ENCODE data around the gene ADGRF4.
A peak's percentile ranks its signal among the peaks of the same experiment; 100 is the strongest.

Gene ADGRF4

DNA sequence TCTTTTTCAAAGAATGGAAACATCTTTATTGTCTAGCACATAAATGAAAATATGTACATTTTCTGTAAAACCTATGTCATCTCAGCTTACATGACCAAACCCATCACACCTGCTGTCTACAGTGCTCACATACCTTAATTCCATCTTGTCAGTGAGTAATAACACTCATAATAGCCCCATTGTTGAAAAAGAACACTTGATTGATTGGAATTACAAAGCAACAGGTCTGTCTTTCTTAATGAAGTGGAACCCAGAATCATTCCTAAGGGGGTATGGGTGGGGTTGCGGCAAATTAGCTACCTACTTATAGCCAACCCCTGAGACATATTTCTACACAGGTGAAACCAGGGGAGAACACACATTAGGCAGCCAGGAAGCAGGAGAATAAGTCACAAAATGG lies 20.2 kb downstream of the ADGRF4 start:
- no peaks in the 10 kb centered on the region for H3K36me3 Mint-ChIP-seq (ENCODE audit: low read depth)

DNA sequence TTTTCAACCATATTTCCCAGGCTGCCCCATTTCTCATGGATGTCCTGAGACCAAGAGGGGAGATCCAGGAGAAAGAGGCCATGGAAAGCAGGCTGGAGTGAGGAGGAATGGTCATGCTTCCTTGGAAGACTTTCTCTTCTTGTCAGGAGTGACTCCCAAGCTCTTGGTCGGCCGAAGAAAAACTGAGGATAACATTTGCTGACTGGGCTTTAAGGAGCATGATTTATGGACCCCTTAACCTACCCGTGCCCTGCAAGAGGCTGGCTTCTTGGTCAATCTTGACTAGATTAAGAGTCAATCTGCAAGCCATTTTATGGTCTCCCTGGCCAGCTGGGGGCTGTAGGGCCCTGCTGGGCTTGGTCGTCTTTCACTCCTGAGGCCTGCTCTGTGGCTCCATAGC lies 22.8 kb downstream of the ADGRF4 start:
- Mint-ChIP-seq H3K27ac (no peak overlapping the region), H3K9me3 (peaks cover 5% of the 10 kb centered on the region), H3K4me1 (peaks cover 12% of the 10 kb centered on the region), H3K4me3 (no peak overlapping the region), H3K27me3 (ENCODE audit: low read depth) (peaks cover 4% of the 10 kb centered on the region), H3K36me3 (ENCODE audit: low read depth) (no peaks in the 10 kb centered on the region)
- no peak for TF ChIP-seq CTCF (IDR thresholded peaks at IDR 0.05; ENCODE audit: unreplicated experiment in 3 of 3)

More for the DNA sequence above, 20.2 kb downstream of the ADGRF4 start:
- H3K27me3 Mint-ChIP-seq (ENCODE audit: low read depth) = peaks cover 4% of the 10 kb centered on the region
- peaks cover 12% of the 10 kb centered on the region for H3K4me1 Mint-ChIP-seq
- H3K27ac Mint-ChIP-seq = no peak overlapping the region
- H3K4me3 Mint-ChIP-seq = no peak overlapping the region
- H3K9me3 Mint-ChIP-seq = no peaks in the 10 kb centered on the region
- TF ChIP-seq CTCF (IDR thresholded peaks at IDR 0.05; ENCODE audit: unreplicated experiment in 3 of 3) = no peak

DNA sequence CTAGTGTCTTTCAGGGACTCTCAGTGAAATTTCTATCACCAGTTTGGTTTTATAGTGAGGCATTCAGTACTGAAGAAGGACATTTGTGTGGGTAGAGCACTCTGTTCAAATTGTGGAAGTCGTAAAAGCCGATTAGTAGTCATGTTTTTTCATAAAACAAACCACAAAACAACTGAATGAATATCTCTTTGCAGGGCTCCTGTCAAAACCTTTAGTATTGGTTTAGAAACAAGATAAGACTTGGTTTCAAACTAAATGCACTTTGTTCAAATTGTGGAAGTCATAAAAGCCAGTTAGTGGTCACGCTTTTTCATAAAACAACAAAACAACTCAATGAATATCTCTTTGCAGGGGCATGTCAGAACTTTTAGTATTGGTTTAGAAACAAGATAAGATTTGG lies 23.8 kb downstream of the ADGRF4 start:
- Mint-ChIP-seq H3K4me1 (peaks cover 12% of the 10 kb centered on the region), H3K36me3 (ENCODE audit: low read depth) (peaks cover 3% of the 10 kb centered on the region), H3K9me3 (peaks cover 7% of the 10 kb centered on the region), H3K4me3 (no peak overlapping the region), H3K27me3 (ENCODE audit: low read depth) (no peaks in the 10 kb centered on the region), H3K27ac (peak overlapping the region; percentile 9 to 15 (median 12))
- TF ChIP-seq CTCF (IDR thresholded peaks at IDR 0.05; ENCODE audit: unreplicated experiment in 3 of 3) = no peak

GRCh38 chr6:47724300-47724699 lies 25.9 kb downstream of the ADGRF4 start:
- TF ChIP-seq CTCF (IDR thresholded peaks at IDR 0.05; ENCODE audit: unreplicated experiment in 3 of 3) = no peak
- Mint-ChIP-seq H3K27me3 (ENCODE audit: low read depth) (no peaks in the 10 kb centered on the region), H3K27ac (no peak overlapping the region), H3K36me3 (ENCODE audit: low read depth) (peaks cover 3% of the 10 kb centered on the region), H3K4me3 (no peak overlapping the region), H3K9me3 (peaks cover 11% of the 10 kb centered on the region), H3K4me1 (peaks cover 12% of the 10 kb centered on the region)

DNA sequence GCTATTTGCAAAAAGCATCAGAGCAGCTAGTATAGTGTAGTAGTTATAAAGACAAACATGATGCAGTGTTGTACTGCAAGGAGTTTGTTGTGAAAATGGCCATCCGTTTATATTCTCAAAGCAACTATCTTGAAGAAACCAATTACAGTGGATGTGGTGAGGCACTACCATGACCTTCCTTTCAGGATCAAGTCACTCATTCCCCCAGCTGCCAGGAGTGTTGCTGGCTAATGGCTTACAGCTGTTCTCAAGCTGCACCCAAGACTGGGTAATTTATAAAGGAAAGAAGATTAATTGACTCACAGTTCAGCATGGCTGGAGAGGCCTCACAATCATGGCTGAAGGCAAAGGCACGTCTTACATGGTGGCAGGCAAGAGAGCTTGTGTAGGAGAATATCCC lies 29.0 kb downstream of the ADGRF4 start:
- no peaks in the 10 kb centered on the region for H3K27me3 Mint-ChIP-seq (ENCODE audit: low read depth)
- H3K36me3 Mint-ChIP-seq (ENCODE audit: low read depth) = peaks cover 3% of the 10 kb centered on the region
- no peak overlapping the region for H3K4me3 Mint-ChIP-seq
- peaks cover 9% of the 10 kb centered on the region for H3K4me1 Mint-ChIP-seq
- H3K27ac Mint-ChIP-seq = no peak overlapping the region
- no peak for TF ChIP-seq CTCF (IDR thresholded peaks at IDR 0.05; ENCODE audit: unreplicated experiment in 3 of 3)
- peaks cover 11% of the 10 kb centered on the region for H3K9me3 Mint-ChIP-seq

- H3K27ac Mint-ChIP-seq = no peak overlapping the region
- H3K36me3 Mint-ChIP-seq (ENCODE audit: low read depth) = peaks cover 3% of the 10 kb centered on the region
- no peaks in the 10 kb centered on the region for H3K27me3 Mint-ChIP-seq (ENCODE audit: low read depth)
- no peak overlapping the region for H3K4me3 Mint-ChIP-seq
- H3K9me3 Mint-ChIP-seq = peaks cover 11% of the 10 kb centered on the region
- no peak for TF ChIP-seq CTCF (IDR thresholded peaks at IDR 0.05; ENCODE audit: unreplicated experiment in 3 of 3)
- no peaks in the 10 kb centered on the region for H3K4me1 Mint-ChIP-seq
Measured at GRCh38 chr6:47729019-47729418, 30.6 kb downstream of the ADGRF4 start.

Measured in nephron (organoid).